ENCODE data around the gene MMP26.
"Not testable (repeated sequence)": the region's sequence is repeated elsewhere in the genome, so short reads cannot be mapped to it uniquely, and the experiment has no call there.

MMP26 gene

DNA sequence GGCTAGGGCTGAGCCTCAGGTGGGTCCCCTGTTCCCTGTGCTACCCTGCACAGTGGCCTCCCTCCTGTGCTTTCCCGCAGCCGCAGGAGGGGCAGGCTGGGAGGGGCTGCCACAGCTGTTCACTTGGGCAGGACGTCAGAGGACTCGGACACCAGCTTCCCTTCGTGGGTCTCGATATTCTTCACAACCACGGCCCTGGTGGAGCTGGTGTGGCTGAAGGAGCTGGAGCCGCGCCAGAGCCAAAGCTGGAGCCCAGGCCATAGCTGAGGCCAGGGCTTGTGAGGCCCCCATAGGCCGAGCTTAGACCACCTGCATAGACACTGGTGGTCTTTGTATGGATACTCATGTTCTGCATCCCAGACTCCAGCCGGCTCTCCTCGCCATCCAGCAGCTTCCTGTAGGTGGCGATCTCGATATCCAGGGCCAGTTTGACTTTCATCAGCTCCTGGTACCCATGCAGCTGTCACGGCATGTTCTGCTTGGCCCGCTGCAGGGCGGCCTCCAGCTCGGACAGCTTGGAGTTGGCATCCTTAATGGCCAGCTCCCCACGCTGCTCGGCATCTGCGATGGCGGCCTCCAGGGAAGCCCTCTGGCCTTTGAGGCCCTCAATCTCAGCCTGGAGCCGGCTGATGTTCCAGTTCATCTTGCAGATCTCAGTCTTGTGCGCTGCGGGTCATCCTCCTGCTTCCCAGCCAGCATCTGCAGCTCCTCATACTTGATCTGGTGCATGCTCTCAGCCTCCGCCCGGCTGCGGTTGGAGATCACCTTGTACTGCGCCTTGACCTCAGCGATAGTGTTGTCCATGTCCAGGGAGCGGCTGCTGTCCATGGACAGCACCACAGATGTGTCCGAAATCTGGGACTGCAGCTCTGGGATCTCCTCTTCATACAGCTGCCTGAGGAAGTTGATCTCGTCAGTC is 18.3 kb downstream of the MMP26 start:
- not testable (repeated sequence) for DNase-seq (ENCODE audit: low spot score)

DNA sequence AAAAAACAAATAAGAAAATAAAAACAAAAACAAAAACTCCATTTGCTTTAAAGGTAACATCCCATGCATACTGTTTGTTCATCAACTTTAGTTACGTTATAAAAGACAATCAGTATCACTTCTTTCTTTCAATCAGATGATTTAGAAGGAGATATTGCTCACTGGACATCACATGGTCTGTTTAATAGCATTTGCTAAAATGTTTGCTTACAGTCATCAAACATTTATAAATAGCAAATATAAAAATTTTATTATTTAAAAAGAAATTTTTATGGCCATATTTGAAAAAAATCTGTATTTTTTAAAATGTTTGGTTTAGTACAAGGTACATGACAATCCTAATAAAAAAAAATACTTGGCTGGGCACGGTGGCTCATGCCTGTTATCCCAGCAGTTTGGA is 22.6 kb downstream of the MMP26 start:
- no peak for DNase-seq (ENCODE audit: low spot score)

DNA sequence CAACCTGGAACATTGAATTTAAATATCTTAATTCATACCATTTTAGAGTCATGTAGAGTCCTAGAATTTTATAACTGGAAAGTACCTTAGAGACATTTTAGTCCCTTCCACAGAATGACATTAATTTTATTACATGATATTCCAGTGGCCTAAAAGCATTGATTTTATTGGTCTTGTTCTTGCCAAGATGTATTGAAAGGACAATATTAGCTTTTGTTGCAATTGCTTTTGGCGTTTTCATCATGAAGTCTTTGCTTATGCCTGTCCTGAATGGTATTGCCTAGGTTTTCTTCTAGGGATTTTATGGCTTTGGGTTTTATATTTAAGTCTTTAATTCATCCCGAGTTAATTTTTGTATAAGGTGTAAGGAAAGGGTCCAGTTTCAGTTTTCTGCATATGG is 36.2 kb downstream of the MMP26 start:
- no peak for DNase-seq (ENCODE audit: low spot score)

DNA sequence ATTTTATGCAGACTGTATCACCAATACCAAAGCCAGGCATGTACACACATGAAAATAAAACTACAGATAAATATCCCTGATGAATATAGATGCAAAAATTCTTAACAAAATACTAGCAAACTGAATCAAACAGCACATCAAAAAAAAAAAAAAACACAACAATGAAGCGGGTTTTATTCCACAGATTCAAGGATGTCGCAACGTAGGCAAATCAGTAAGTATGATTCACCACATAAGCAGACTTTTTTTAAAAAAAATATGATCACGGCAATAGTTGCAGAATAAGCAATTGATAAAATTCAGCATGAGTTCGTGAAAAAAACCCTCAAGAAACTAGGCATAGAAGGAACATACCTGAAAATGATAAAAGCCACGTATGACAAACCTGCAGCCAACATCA is 43.9 kb downstream of the MMP26 start:
- no peak for DNase-seq (ENCODE audit: low spot score)

DNA sequence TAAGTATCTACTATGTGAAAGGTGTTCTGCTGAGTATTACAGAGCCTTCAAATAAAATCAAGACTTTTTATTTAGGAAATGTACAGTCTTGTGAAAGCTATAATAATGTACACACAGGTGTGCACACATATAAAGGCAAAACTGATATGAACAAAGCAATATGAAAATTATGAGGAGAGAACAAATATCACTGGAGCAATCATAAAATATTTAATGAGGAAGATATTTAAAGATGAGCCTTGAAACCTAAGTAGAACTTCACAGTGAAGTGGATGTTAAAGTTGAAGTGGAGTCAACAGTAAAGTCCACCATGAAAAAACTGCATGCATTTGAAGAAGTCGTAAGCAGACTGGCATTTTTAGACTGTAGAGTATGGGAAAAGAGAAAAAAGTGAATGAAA is 46.6 kb downstream of the MMP26 start:
- no peak for DNase-seq (ENCODE audit: low spot score)

Data from kidney capillary endothelial cell (primary cell).